Liver (tissue), 9 donors: ENCODE results near the gene SKOR1. TPM values are rescaled to one million over a fixed set of nuclear protein-coding genes. Genes with fewer than 3 reads are reported as not detected.

ENCODE experiments used
- DNase-seq: peaks from one replicate; pipeline ENCODE4 v3.0.0-alpha.2; 2017; ENCODE audit warnings: low spot score
- H3K27ac ChIP-seq, 2 donors: one replicate each; pipeline ENCODE4 v1.7.0; 2013; ENCODE audit warnings: inconsistent platforms in 2 of 2, low read length in 2 of 2, control low read depth in 1 of 2, low read depth in 1 of 2, mild to moderate bottlenecking in 1 of 2
- H3K27me3 ChIP-seq, 4 donors: one replicate each; pipeline versions ENCODE4 v1.6.1 to v1.7.0; 2013; ENCODE audit warnings: low read length in 3 of 4, inconsistent platforms in 1 of 4, mild to moderate bottlenecking in 1 of 4, moderate library complexity in 1 of 4; ENCODE audit not compliant: control insufficient read depth in 4 of 4, insufficient read depth in 4 of 4
- H3K36me3 ChIP-seq, 4 donors: one replicate each; pipeline versions ENCODE4 v1.6.1 to v1.7.0; 2013; ENCODE audit warnings: low read length in 3 of 4, mild to moderate bottlenecking in 3 of 4, low read depth in 1 of 4, moderate library complexity in 1 of 4; ENCODE audit not compliant: control insufficient read depth in 4 of 4, insufficient read depth in 3 of 4
- H3K4me1 ChIP-seq, 4 donors: one replicate each; pipeline versions ENCODE4 v1.6.1 to v1.7.0; 2013; ENCODE audit warnings: low read length in 3 of 4, mild to moderate bottlenecking in 3 of 4, moderate library complexity in 1 of 4; ENCODE audit not compliant: control insufficient read depth in 4 of 4, insufficient read depth in 4 of 4
- H3K4me3 ChIP-seq, 3 donors: one replicate each; pipeline versions ENCODE4 v1.6.1 to v1.7.0; 2013; ENCODE audit warnings: low read length in 3 of 3, control low read depth in 1 of 3, low read depth in 1 of 3, mild to moderate bottlenecking in 1 of 3
- H3K9ac ChIP-seq, 2 donors: one replicate each; pipeline ENCODE4 v1.7.0; 2013; ENCODE audit warnings: low read length in 2 of 2, mild to moderate bottlenecking in 2 of 2, moderate library complexity in 2 of 2, control low read depth in 1 of 2, low read depth in 1 of 2
- H3K9me3 ChIP-seq, 4 donors: one replicate each; pipeline versions ENCODE4 v1.6.1 to v1.7.0; 2013; ENCODE audit warnings: low read length in 3 of 4; ENCODE audit not compliant: control insufficient read depth in 4 of 4
- EGR1 ChIP-seq, 2 donors: IDR thresholded peaks; 2 replicates each; pipeline ENCODE4 v1.6.1; 2016 to 2018; ENCODE audit warnings: antibody characterized with exemption in 2 of 2, low read depth in 2 of 2
- FOXA1 ChIP-seq: IDR thresholded peaks from 2 replicates; pipeline ENCODE4 v1.6.1; 2016; ENCODE audit warnings: antibody characterized with exemption
- FOXA2 ChIP-seq: IDR thresholded peaks from 2 replicates; pipeline ENCODE4 v1.6.1; 2016; ENCODE audit warnings: antibody characterized with exemption
- GABPA ChIP-seq, 2 donors: IDR thresholded peaks in 1 of 2; conservative IDR thresholded peaks in 1 of 2; 2 replicates each; pipeline ENCODE4 v1.6.1; 2016; ENCODE audit warnings: antibody characterized with exemption in 2 of 2, mild to moderate bottlenecking in 1 of 2, moderate library complexity in 1 of 2
- HNF4A ChIP-seq, 2 donors: conservative IDR thresholded peaks; 2 replicates each; pipeline ENCODE4 v1.6.1; 2016; ENCODE audit warnings: antibody characterized with exemption in 2 of 2, mild to moderate bottlenecking in 2 of 2
- HNF4G ChIP-seq: IDR thresholded peaks from 2 replicates; pipeline ENCODE4 v1.6.1; 2016; ENCODE audit warnings: antibody characterized with exemption
- JUND ChIP-seq, 2 donors: IDR thresholded peaks; 2 replicates each; pipeline ENCODE4 v1.6.1; 2016; ENCODE audit warnings: antibody characterized with exemption in 2 of 2
- NR2F2 ChIP-seq: IDR thresholded peaks from 2 replicates; pipeline ENCODE4 v1.6.1; 2016; ENCODE audit warnings: antibody characterized with exemption
- RAD21 ChIP-seq, 2 donors: IDR thresholded peaks; 2 replicates each; pipeline ENCODE4 v1.6.1; 2016; ENCODE audit warnings: antibody characterized with exemption in 2 of 2, mild to moderate bottlenecking in 2 of 2
- RXRA ChIP-seq, 2 donors: IDR thresholded peaks; 2 replicates each; pipeline ENCODE4 v1.6.1; 2017 to 2018; ENCODE audit warnings: antibody characterized with exemption in 2 of 2, mild to moderate bottlenecking in 1 of 2
- SP1 ChIP-seq: IDR thresholded peaks from 2 replicates; pipeline ENCODE4 v1.6.1; 2018; ENCODE audit warnings: antibody characterized with exemption, mild to moderate bottlenecking
- TAF1 ChIP-seq: conservative IDR thresholded peaks from 2 replicates; pipeline ENCODE4 v1.6.1; 2016; ENCODE audit warnings: antibody characterized with exemption, mild to moderate bottlenecking
- YY1 ChIP-seq: IDR thresholded peaks from 2 replicates; pipeline ENCODE4 v1.6.1; 2016; ENCODE audit warnings: antibody characterized with exemption, mild to moderate bottlenecking
- WGBS: extraction: QIAGEN DNeasy Blood & Tissue Kit; methylation state at CpG from one replicate; pipeline ENCODE4 v1.1.7; 2013; 5-methylcytosine and 5-hydroxymethylcytosine counted together
- polyA plus RNA-seq, 2 donors: library from polyadenylated mRNA; stranded (reverse) in 1 of 2; unstranded in 1 of 2; fragments of 200-250 nt in 1 of 2; fragments of >200 nt in 1 of 2; fragmentation: Nextera tagmentation in 1 of 2; extraction: Ambion mirVana in 1 of 2; gene quantifications; one replicate each; pipeline versions ENCODE4 v1.2.1 to v1.2.3, GENCODE V29; 2013 to 2015
- total RNA-seq, 2 donors: library from RNA; depleted of rRNA; stranded (reverse); fragments of >200 nt; gene quantifications; one replicate each; pipeline ENCODE4 v1.2.3, GENCODE V29; 2014
- TF ChIP-seq, protein P1 (sequence below): IDR thresholded peaks from 2 replicates; pipeline ENCODE4 v1.6.1; 2016; ENCODE audit warnings: antibody characterized with exemption
- TF ChIP-seq, protein P2 (sequence below): IDR thresholded peaks from 2 replicates; pipeline ENCODE4 v1.6.1; 2016; ENCODE audit warnings: antibody characterized with exemption, mild to moderate bottlenecking
- TF ChIP-seq, protein P3 (sequence below): IDR thresholded peaks from 2 replicates; pipeline ENCODE4 v1.6.1; 2016; ENCODE audit warnings: antibody characterized with exemption
- TF ChIP-seq, protein P4 (sequence below): IDR thresholded peaks from 2 replicates; pipeline ENCODE4 v1.6.1; 2016; ENCODE audit warnings: antibody characterized with exemption
- TF ChIP-seq, protein P5 (sequence below): fragments of 150-350 bp; IDR thresholded peaks from 2 replicates; pipeline ENCODE4 v1.5.1; 2017; ENCODE audit warnings: improper control_type of control experiment, low read depth, low read length; ENCODE audit not compliant: missing input control
- donor health status: healthy.
- donor health status: healthy.
- donor health status: healthy.
- donor health status: healthy.
- donor health status: healthy.

SKOR1 gene
- total and polyA plus RNA-seq, 4 donors = 0.02 to 0.17 (median 0.05) TPM; not detected in 1

DNA sequence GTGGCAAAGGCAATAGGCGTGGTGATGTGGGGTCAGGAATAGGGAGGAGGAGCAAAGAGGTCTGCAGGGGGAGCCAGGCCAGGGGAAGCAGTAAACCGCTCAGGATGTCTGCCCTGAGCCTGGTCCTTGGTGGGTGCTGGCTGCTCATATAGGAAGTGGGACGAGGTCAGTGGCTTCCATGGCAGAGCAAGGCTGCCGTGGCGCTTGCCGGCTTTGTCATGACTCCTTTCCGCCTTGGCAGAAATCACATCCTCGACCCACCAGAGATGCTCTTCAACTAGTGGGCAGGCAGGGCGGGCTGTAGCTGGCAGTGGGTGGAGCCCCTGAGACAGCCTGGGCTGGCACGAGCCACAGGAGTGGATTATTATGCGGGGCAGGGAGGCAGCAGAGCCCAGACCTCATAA is 13.1 kb upstream of the SKOR1 start:
- Histone ChIP-seq H3K27ac (no peak overlapping the region), H3K4me3 (no peak overlapping the region)

DNA sequence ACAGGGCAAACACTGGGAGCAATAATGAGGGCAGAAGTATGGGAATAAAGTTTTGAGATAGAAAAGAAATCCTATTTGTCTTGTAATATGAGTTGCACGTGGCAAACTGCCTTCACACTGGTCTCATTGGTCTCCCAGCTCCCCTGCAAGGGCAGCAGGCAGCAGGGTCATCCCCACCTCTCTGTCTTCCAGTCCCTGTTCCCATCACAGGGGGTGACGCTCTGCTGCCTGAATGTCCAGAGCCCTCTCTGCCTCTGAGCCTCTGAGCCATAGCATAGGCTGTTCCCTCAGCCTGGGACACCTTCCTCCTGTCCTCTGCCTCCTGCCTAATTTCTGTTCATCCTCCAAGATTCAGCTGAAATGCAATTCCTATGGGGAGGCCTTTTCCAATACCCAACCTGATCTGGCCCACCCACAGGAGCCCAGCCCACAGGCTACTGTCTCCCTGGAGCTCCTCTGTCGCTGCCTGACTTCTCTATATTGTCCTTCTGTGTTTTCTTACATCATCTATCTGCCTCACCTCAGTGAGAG is 12.1 kb upstream of the SKOR1 start:
- Histone ChIP-seq H3K4me3 (no peak overlapping the region), H3K9me3 (peaks cover 0 to 4% (median 0%) of the 10 kb centered on the region in 4 donors), H3K4me1 (no peaks in the 10 kb centered on the region), H3K9ac (no peak overlapping the region), H3K36me3 (no peaks in the 10 kb centered on the region), H3K27me3 (no peaks in the 10 kb centered on the region), H3K27ac (no peak overlapping the region)
- DNase-seq = no peak
- TF ChIP-seq HNF4A (conservative IDR thresholded peaks at IDR 0.05) (no peak), RXRA (IDR thresholded peaks at IDR 0.05) (no peak), GABPA (IDR thresholded peaks at IDR 0.05 in 1 of 2, conservative IDR thresholded peaks at IDR 0.05 in 1 of 2) (no peak), EGR1 (IDR thresholded peaks at IDR 0.05; ENCODE audit: low read depth in 2 of 2) (no peak), NR2F2 (no peak), SP1 (no peak), RAD21 (IDR thresholded peaks at IDR 0.05) (no peak), FOXA2 (no peak), TAF1 (no peak)
- TF ChIP-seq, protein P1, sequence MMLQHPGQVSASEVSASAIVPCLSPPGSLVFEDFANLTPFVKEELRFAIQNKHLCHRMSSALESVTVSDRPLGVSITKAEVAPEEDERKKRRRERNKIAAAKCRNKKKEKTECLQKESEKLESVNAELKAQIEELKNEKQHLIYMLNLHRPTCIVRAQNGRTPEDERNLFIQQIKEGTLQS = no peak
- TF ChIP-seq, protein P2, sequence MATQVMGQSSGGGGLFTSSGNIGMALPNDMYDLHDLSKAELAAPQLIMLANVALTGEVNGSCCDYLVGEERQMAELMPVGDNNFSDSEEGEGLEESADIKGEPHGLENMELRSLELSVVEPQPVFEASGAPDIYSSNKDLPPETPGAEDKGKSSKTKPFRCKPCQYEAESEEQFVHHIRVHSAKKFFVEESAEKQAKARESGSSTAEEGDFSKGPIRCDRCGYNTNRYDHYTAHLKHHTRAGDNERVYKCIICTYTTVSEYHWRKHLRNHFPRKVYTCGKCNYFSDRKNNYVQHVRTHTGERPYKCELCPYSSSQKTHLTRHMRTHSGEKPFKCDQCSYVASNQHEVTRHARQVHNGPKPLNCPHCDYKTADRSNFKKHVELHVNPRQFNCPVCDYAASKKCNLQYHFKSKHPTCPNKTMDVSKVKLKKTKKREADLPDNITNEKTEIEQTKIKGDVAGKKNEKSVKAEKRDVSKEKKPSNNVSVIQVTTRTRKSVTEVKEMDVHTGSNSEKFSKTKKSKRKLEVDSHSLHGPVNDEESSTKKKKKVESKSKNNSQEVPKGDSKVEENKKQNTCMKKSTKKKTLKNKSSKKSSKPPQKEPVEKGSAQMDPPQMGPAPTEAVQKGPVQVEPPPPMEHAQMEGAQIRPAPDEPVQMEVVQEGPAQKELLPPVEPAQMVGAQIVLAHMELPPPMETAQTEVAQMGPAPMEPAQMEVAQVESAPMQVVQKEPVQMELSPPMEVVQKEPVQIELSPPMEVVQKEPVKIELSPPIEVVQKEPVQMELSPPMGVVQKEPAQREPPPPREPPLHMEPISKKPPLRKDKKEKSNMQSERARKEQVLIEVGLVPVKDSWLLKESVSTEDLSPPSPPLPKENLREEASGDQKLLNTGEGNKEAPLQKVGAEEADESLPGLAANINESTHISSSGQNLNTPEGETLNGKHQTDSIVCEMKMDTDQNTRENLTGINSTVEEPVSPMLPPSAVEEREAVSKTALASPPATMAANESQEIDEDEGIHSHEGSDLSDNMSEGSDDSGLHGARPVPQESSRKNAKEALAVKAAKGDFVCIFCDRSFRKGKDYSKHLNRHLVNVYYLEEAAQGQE = no peak
- TF ChIP-seq, protein P3, sequence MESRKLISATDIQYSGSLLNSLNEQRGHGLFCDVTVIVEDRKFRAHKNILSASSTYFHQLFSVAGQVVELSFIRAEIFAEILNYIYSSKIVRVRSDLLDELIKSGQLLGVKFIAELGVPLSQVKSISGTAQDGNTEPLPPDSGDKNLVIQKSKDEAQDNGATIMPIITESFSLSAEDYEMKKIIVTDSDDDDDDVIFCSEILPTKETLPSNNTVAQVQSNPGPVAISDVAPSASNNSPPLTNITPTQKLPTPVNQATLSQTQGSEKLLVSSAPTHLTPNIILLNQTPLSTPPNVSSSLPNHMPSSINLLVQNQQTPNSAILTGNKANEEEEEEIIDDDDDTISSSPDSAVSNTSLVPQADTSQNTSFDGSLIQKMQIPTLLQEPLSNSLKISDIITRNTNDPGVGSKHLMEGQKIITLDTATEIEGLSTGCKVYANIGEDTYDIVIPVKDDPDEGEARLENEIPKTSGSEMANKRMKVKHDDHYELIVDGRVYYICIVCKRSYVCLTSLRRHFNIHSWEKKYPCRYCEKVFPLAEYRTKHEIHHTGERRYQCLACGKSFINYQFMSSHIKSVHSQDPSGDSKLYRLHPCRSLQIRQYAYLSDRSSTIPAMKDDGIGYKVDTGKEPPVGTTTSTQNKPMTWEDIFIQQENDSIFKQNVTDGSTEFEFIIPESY = no peak
- WGBS = 91% methylated on average over 3 of the region's 3 CpGs

More for the DNA sequence above, 13.1 kb upstream of the SKOR1 start:
- Histone ChIP-seq H3K9me3 (peaks cover 0 to 4% (median 0%) of the 10 kb centered on the region in 4 donors), H3K9ac (no peak overlapping the region), H3K36me3 (peaks cover 0 to 6% (median 0%) of the 10 kb centered on the region in 4 donors), H3K4me1 (no peaks in the 10 kb centered on the region), H3K27me3 (no peaks in the 10 kb centered on the region)
- WGBS = 80% methylated on average over 11 of the region's 11 CpGs
- TF ChIP-seq TAF1 (no peak), HNF4G (no peak), RXRA (IDR thresholded peaks at IDR 0.05) (no peak), RAD21 (IDR thresholded peaks at IDR 0.05) (no peak), FOXA1 (no peak), JUND (IDR thresholded peaks at IDR 0.05) (no peak), HNF4A (conservative IDR thresholded peaks at IDR 0.05) (no peak), YY1 (no peak)
- TF ChIP-seq, protein P4, sequence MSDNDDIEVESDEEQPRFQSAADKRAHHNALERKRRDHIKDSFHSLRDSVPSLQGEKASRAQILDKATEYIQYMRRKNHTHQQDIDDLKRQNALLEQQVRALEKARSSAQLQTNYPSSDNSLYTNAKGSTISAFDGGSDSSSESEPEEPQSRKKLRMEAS = no peak
- TF ChIP-seq, protein P3 = no peak
- TF ChIP-seq, protein P5, sequence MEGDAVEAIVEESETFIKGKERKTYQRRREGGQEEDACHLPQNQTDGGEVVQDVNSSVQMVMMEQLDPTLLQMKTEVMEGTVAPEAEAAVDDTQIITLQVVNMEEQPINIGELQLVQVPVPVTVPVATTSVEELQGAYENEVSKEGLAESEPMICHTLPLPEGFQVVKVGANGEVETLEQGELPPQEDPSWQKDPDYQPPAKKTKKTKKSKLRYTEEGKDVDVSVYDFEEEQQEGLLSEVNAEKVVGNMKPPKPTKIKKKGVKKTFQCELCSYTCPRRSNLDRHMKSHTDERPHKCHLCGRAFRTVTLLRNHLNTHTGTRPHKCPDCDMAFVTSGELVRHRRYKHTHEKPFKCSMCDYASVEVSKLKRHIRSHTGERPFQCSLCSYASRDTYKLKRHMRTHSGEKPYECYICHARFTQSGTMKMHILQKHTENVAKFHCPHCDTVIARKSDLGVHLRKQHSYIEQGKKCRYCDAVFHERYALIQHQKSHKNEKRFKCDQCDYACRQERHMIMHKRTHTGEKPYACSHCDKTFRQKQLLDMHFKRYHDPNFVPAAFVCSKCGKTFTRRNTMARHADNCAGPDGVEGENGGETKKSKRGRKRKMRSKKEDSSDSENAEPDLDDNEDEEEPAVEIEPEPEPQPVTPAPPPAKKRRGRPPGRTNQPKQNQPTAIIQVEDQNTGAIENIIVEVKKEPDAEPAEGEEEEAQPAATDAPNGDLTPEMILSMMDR = no peak
- no peak for DNase-seq
